ENCODE data around the gene NACC2.
"Not testable (repeated sequence)": the region's sequence is repeated elsewhere in the genome, so short reads cannot be mapped to it uniquely, and the experiment has no call there.

The NACC2 gene

GRCh38 chr9:136074706-136075105 is 20.4 kb downstream of the NACC2 start:
- Histone ChIP-seq H3K36me3 (ENCODE audit: insufficient read depth) (no peaks in the 10 kb centered on the region), H3K79me2 (ENCODE audit: insufficient read depth, low read depth) (no peaks in the 10 kb centered on the region), H3K27me3 (ENCODE audit: insufficient read depth, low read depth) (peaks cover 86% of the 10 kb centered on the region), H4K20me1 (ENCODE audit: insufficient read depth) (no peaks in the 10 kb centered on the region), H3K4me2 (no peak overlapping the region), H3K4me3 (IDR thresholded peaks at IDR 0.05; ENCODE audit: insufficient read depth, low read depth, low read length) (no peak overlapping the region), H3K27ac (no peak overlapping the region), H3K9ac (no peak overlapping the region), H2AFZ (ENCODE audit: low read depth) (no peak overlapping the region), H3K4me1 (ENCODE audit: low read depth, poor library complexity, severe bottlenecking) (no peaks in the 10 kb centered on the region)
- TF ChIP-seq, protein P1, sequence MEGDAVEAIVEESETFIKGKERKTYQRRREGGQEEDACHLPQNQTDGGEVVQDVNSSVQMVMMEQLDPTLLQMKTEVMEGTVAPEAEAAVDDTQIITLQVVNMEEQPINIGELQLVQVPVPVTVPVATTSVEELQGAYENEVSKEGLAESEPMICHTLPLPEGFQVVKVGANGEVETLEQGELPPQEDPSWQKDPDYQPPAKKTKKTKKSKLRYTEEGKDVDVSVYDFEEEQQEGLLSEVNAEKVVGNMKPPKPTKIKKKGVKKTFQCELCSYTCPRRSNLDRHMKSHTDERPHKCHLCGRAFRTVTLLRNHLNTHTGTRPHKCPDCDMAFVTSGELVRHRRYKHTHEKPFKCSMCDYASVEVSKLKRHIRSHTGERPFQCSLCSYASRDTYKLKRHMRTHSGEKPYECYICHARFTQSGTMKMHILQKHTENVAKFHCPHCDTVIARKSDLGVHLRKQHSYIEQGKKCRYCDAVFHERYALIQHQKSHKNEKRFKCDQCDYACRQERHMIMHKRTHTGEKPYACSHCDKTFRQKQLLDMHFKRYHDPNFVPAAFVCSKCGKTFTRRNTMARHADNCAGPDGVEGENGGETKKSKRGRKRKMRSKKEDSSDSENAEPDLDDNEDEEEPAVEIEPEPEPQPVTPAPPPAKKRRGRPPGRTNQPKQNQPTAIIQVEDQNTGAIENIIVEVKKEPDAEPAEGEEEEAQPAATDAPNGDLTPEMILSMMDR (conservative IDR thresholded peaks at IDR 0.05; ENCODE audit: low read depth, low read length), result no peak

DNA sequence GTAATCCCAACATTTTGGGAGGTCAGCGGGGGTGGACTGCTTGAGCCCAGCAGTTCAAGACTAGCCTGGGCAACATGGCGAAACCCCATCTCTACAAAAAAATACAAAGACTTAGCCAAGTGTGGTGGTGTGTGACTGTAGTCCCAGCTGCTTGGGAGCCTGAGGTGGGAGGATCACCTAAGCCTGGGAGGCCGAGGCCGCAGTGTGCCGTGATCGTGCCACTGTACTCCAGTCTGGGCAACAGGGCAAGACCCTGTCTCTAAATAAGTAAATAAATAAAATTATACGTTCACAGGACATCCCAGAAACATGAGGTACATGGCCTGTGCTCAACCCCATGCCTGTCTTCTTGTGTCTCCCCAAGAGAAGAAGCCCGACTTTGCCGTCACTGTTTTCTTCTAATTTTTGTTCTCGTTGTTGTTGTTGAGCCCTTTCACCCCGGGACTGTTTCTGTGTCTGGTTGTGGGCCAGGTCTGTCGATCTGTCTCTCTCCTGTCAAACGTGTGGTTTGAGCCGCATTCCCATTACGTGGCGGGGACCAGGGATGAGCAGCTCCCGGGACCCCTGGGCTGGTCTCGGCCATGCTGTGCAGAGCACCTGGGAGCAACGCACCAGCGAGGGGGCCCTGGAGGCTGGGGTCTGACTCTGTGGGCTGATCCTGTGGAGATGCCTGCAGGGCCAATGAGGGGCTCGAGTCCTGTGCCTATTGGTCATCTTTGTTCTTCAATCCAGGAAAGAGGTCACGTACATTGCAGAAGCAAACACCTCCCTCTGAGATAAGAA is 32.2 kb downstream of the NACC2 start:
- no peaks in the 10 kb centered on the region for H3K79me2 ChIP-seq (ENCODE audit: insufficient read depth, low read depth)
- no peaks in the 10 kb centered on the region for H4K20me1 ChIP-seq (ENCODE audit: insufficient read depth)
- no peak overlapping the region for H3K9ac ChIP-seq
- no peak overlapping the region for H2AFZ ChIP-seq (ENCODE audit: low read depth)
- no peak overlapping the region for H3K4me3 ChIP-seq (IDR thresholded peaks at IDR 0.05; ENCODE audit: insufficient read depth, low read depth, low read length)
- peaks cover 93% of the 10 kb centered on the region for H3K27me3 ChIP-seq (ENCODE audit: insufficient read depth, low read depth)
- H3K27ac ChIP-seq, result no peak overlapping the region
- H3K4me2 ChIP-seq, result no peak overlapping the region
- TF ChIP-seq, protein P1 (conservative IDR thresholded peaks at IDR 0.05; ENCODE audit: low read depth, low read length), result no peak
- H3K36me3 ChIP-seq (ENCODE audit: insufficient read depth), result no peaks in the 10 kb centered on the region
- H3K4me1 ChIP-seq (ENCODE audit: low read depth, poor library complexity, severe bottlenecking), result no peaks in the 10 kb centered on the region

DNA sequence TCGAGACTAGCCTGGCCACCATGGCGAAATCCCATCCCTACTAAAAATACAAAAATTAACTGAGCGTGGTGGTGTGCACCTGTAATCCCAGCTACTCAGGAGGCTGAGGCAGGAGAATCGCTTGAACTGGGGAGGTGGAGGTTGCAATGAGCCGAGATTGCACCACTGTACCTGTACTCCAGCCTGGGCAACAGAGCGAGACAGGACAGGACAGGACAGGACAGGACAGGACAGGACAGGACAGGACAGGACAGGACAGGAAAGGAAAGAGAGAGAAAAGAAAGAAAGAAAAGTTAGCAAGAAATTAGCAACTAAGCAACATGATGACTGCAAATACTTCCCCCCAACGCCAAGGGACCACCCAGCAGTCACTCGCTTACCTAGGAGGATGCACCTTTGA is 33.2 kb downstream of the NACC2 start:
- H3K4me1 ChIP-seq (ENCODE audit: low read depth, poor library complexity, severe bottlenecking); H4K20me1 ChIP-seq (ENCODE audit: insufficient read depth); H3K4me2 ChIP-seq; H3K9ac ChIP-seq; H3K4me3 ChIP-seq (IDR thresholded peaks at IDR 0.05; ENCODE audit: insufficient read depth, low read depth, low read length); H2AFZ ChIP-seq (ENCODE audit: low read depth); H3K27ac ChIP-seq; H3K79me2 ChIP-seq (ENCODE audit: insufficient read depth, low read depth); H3K36me3 ChIP-seq (ENCODE audit: insufficient read depth): not testable (repeated sequence)
- H3K27me3 ChIP-seq (ENCODE audit: insufficient read depth, low read depth), result peaks cover 94% of the 10 kb centered on the region

GRCh38 chr9:136061405-136061804 is 33.7 kb downstream of the NACC2 start:
- Histone ChIP-seq H3K27ac (no peak overlapping the region), H3K9ac (no peak overlapping the region)

More at GRCh38 chr9:136061405-136061804, 33.7 kb downstream of the NACC2 start:
- H3K27me3 ChIP-seq (ENCODE audit: insufficient read depth, low read depth), result peaks cover 97% of the 10 kb centered on the region
- TF ChIP-seq, protein P1 (conservative IDR thresholded peaks at IDR 0.05; ENCODE audit: low read depth, low read length), result no peak
- H3K4me3 ChIP-seq (IDR thresholded peaks at IDR 0.05; ENCODE audit: insufficient read depth, low read depth, low read length), result no peak overlapping the region
- H3K4me1 ChIP-seq (ENCODE audit: low read depth, poor library complexity, severe bottlenecking), result no peaks in the 10 kb centered on the region
- H4K20me1 ChIP-seq (ENCODE audit: insufficient read depth), result no peaks in the 10 kb centered on the region
- H3K36me3 ChIP-seq (ENCODE audit: insufficient read depth), result no peaks in the 10 kb centered on the region
- H2AFZ ChIP-seq (ENCODE audit: low read depth), result no peak overlapping the region
- no peaks in the 10 kb centered on the region for H3K79me2 ChIP-seq (ENCODE audit: insufficient read depth, low read depth)
- H3K4me2 ChIP-seq, result no peak overlapping the region

All from KMS-11 (cell line).